ENCODE results near the gene MYO19.
"Not testable (repeated sequence)": the region's sequence is repeated elsewhere in the genome, so short reads cannot be mapped to it uniquely, and the experiment has no call there.

MYO19 gene

GRCh38 chr17:36459045-36459444 is 75.6 kb downstream of the MYO19 start:
- no peaks in the 10 kb centered on the region for H3K27me3 ChIP-seq (ENCODE audit: insufficient read depth, low read depth, severe bottlenecking)
- no peak overlapping the region for H3K27ac ChIP-seq
- no peaks in the 10 kb centered on the region for H3K36me3 ChIP-seq
- DNase-seq, result no peak
- no peak overlapping the region for H3K4me3 ChIP-seq (ENCODE audit: low read depth, low read length)
- H3K9me3 ChIP-seq (ENCODE audit: severe bottlenecking), result no peaks in the 10 kb centered on the region
- TF ChIP-seq, protein P1, sequence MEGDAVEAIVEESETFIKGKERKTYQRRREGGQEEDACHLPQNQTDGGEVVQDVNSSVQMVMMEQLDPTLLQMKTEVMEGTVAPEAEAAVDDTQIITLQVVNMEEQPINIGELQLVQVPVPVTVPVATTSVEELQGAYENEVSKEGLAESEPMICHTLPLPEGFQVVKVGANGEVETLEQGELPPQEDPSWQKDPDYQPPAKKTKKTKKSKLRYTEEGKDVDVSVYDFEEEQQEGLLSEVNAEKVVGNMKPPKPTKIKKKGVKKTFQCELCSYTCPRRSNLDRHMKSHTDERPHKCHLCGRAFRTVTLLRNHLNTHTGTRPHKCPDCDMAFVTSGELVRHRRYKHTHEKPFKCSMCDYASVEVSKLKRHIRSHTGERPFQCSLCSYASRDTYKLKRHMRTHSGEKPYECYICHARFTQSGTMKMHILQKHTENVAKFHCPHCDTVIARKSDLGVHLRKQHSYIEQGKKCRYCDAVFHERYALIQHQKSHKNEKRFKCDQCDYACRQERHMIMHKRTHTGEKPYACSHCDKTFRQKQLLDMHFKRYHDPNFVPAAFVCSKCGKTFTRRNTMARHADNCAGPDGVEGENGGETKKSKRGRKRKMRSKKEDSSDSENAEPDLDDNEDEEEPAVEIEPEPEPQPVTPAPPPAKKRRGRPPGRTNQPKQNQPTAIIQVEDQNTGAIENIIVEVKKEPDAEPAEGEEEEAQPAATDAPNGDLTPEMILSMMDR (IDR thresholded peaks at IDR 0.05; ENCODE audit: low read depth, low read length), result no peak

DNA sequence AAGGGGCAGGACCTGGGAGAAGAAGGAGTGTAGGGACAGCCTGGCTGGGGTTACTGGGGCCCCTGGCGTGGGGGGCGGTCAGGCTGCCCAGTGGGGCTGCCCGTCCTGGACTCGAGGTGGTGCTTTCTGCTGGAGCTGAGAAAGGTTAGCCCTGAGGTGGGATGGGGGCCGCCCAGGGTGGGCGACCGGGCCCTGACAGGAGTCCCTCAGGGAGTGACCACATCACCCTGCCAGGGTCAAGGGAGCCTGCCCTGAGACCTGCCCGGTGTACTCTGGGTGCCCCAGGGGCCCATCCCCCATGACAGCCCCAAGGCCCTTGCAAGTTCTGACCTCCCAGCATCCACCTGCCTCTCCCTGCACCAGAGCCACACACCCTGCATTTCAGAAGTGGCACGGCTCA is 77.0 kb downstream of the MYO19 start:
- DNase-seq; H3K4me3 ChIP-seq (ENCODE audit: low read depth, low read length); H3K9me3 ChIP-seq (ENCODE audit: severe bottlenecking); H3K36me3 ChIP-seq; H3K27ac ChIP-seq; H3K27me3 ChIP-seq (ENCODE audit: insufficient read depth, low read depth, severe bottlenecking): not testable (repeated sequence)

DNA sequence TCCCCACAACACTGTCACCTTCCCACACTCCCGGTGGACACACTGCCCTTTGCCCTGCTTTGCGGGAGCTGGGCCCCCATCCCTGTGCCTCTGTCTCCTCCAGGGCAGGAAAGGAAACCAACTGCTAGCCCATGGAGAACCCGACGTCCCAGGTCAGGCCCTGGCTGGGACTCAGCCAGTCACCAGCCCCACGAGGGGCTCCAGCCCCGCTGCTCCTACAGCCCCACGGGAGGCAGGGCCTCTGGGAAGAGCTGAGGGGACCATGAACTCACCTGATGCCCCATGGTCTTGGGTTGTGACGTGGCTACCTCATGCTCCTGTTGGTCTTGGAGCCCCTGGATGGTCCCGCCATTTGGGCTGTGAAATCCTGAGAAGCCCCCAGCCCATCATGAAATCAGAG is 81.8 kb downstream of the MYO19 start:
- not testable (repeated sequence) for DNase-seq; H3K27ac ChIP-seq; H3K9me3 ChIP-seq (ENCODE audit: severe bottlenecking); H3K27me3 ChIP-seq (ENCODE audit: insufficient read depth, low read depth, severe bottlenecking); H3K36me3 ChIP-seq; H3K4me3 ChIP-seq (ENCODE audit: low read depth, low read length)

GRCh38 chr17:36449997-36450396 is 84.7 kb downstream of the MYO19 start:
- not testable (repeated sequence) for H3K27ac ChIP-seq; DNase-seq; H3K36me3 ChIP-seq; H3K9me3 ChIP-seq (ENCODE audit: severe bottlenecking); H3K4me3 ChIP-seq (ENCODE audit: low read depth, low read length); H3K27me3 ChIP-seq (ENCODE audit: insufficient read depth, low read depth, severe bottlenecking)
